ENCODE data around the gene CDH4.

Gene CDH4

GRCh38 chr20:61350500-61351250 is 98.6 kb downstream of the CDH4 start:
- Histone ChIP-seq H3K4ac (ENCODE audit: low read depth, low read length) (no peak overlapping the region), H3K27ac (ENCODE audit: low read depth, low read length) (no peak overlapping the region), H3K18ac (ENCODE audit: low read length) (no peak overlapping the region), H2AFZ (ENCODE audit: insufficient read depth, low read length, poor library complexity) (no peak overlapping the region), H3K14ac (ENCODE audit: low read length) (no peak overlapping the region), H3K27me3 (ENCODE audit: insufficient read depth, low read length) (peaks cover 2% of the 10 kb centered on the region), H4K8ac (ENCODE audit: low read depth, low read length) (no peak overlapping the region), H3K9ac (ENCODE audit: low read length) (no peak overlapping the region), H4K91ac (ENCODE audit: low read depth, low read length) (no peak overlapping the region), H3K9me3 (ENCODE audit: insufficient read depth, low read depth, low read length) (peaks cover 4% of the 10 kb centered on the region), H3K4me3 (ENCODE audit: low read depth, low read length) (no peak overlapping the region), H2BK12ac (ENCODE audit: low read length) (no peak overlapping the region), H3K36me3 (ENCODE audit: control insufficient read depth in 1 of 2, insufficient read depth in 2 of 2, low read length in 2 of 2) (no peaks in the 10 kb centered on the region), H3K79me2 (ENCODE audit: control insufficient read depth, insufficient read depth, low read length, poor library complexity) (no peaks in the 10 kb centered on the region), H3K23ac (ENCODE audit: low read length) (no peak overlapping the region), H3K79me1 (ENCODE audit: low read length) (no peaks in the 10 kb centered on the region), H2BK5ac (ENCODE audit: low read depth, low read length, poor library complexity) (no peak overlapping the region), H2AK5ac (ENCODE audit: low read length) (no peak overlapping the region), H3K4me2 (ENCODE audit: low read length) (no peak overlapping the region), H3K4me1 (ENCODE audit: control insufficient read depth in 1 of 2, insufficient read depth in 2 of 2, low read length in 2 of 2) (no peaks in the 10 kb centered on the region), H4K12ac (ENCODE audit: low read depth, low read length) (no peak overlapping the region), H2BK120ac (ENCODE audit: insufficient read depth, low read length, poor library complexity) (no peak overlapping the region)
- no CpG with 5 or more reads among the region's 14 CpGs for WGBS (ENCODE audit: extremely low coverage, insufficient coverage, insufficient read length)
- DNase-seq: no peak

- Histone ChIP-seq H4K91ac (ENCODE audit: low read depth, low read length) (no peak overlapping the region), H3K4ac (ENCODE audit: low read depth, low read length) (no peak overlapping the region), H3K36me3 (ENCODE audit: control insufficient read depth in 1 of 2, insufficient read depth in 2 of 2, low read length in 2 of 2) (no peaks in the 10 kb centered on the region), H3K9me3 (ENCODE audit: insufficient read depth, low read depth, low read length) (peaks cover 4% of the 10 kb centered on the region), H3K79me1 (ENCODE audit: low read length) (no peaks in the 10 kb centered on the region), H3K27me3 (ENCODE audit: insufficient read depth, low read length) (peaks cover 2% of the 10 kb centered on the region), H3K27ac (ENCODE audit: low read depth, low read length) (no peak overlapping the region), H2AK5ac (ENCODE audit: low read length) (no peak overlapping the region), H2BK5ac (ENCODE audit: low read depth, low read length, poor library complexity) (no peak overlapping the region), H3K18ac (ENCODE audit: low read length) (no peak overlapping the region), H3K4me3 (ENCODE audit: low read depth, low read length) (no peak overlapping the region), H2BK12ac (ENCODE audit: low read length) (no peak overlapping the region), H4K8ac (ENCODE audit: low read depth, low read length) (no peak overlapping the region), H2AFZ (ENCODE audit: insufficient read depth, low read length, poor library complexity) (no peak overlapping the region), H3K4me1 (ENCODE audit: control insufficient read depth in 1 of 2, insufficient read depth in 2 of 2, low read length in 2 of 2) (no peaks in the 10 kb centered on the region), H2BK120ac (ENCODE audit: insufficient read depth, low read length, poor library complexity) (no peak overlapping the region), H3K79me2 (ENCODE audit: control insufficient read depth, insufficient read depth, low read length, poor library complexity) (no peaks in the 10 kb centered on the region), H3K14ac (ENCODE audit: low read length) (no peak overlapping the region), H3K4me2 (ENCODE audit: low read length) (no peak overlapping the region), H3K9ac (ENCODE audit: low read length) (no peak overlapping the region), H4K12ac (ENCODE audit: low read depth, low read length) (no peak overlapping the region), H3K23ac (ENCODE audit: low read length) (no peak overlapping the region)
- no peak for DNase-seq
- WGBS (ENCODE audit: extremely low coverage, insufficient coverage, insufficient read length): no CpG with 5 or more reads among the region's 33 CpGs
Measured at GRCh38 chr20:61352346-61353260, 100.5 kb downstream of the CDH4 start.

- Histone ChIP-seq H3K9me3 (ENCODE audit: insufficient read depth, low read depth, low read length) (peaks cover 4% of the 10 kb centered on the region), H3K79me2 (ENCODE audit: control insufficient read depth, insufficient read depth, low read length, poor library complexity) (no peaks in the 10 kb centered on the region), H3K36me3 (ENCODE audit: control insufficient read depth in 1 of 2, insufficient read depth in 2 of 2, low read length in 2 of 2) (no peaks in the 10 kb centered on the region), H3K4ac (ENCODE audit: low read depth, low read length) (no peak overlapping the region), H3K4me2 (ENCODE audit: low read length) (no peak overlapping the region), H2AFZ (ENCODE audit: insufficient read depth, low read length, poor library complexity) (no peak overlapping the region), H2AK5ac (ENCODE audit: low read length) (no peak overlapping the region), H3K18ac (ENCODE audit: low read length) (no peak overlapping the region), H3K4me1 (ENCODE audit: control insufficient read depth in 1 of 2, insufficient read depth in 2 of 2, low read length in 2 of 2) (no peaks in the 10 kb centered on the region), H3K79me1 (ENCODE audit: low read length) (no peaks in the 10 kb centered on the region), H4K8ac (ENCODE audit: low read depth, low read length) (no peak overlapping the region), H3K4me3 (ENCODE audit: low read depth, low read length) (no peak overlapping the region), H2BK120ac (ENCODE audit: insufficient read depth, low read length, poor library complexity) (no peak overlapping the region), H3K9ac (ENCODE audit: low read length) (no peak overlapping the region), H2BK12ac (ENCODE audit: low read length) (no peak overlapping the region), H3K27me3 (ENCODE audit: insufficient read depth, low read length) (peaks cover 2% of the 10 kb centered on the region), H4K91ac (ENCODE audit: low read depth, low read length) (no peak overlapping the region), H4K12ac (ENCODE audit: low read depth, low read length) (no peak overlapping the region), H3K14ac (ENCODE audit: low read length) (no peak overlapping the region), H3K23ac (ENCODE audit: low read length) (no peak overlapping the region), H2BK5ac (ENCODE audit: low read depth, low read length, poor library complexity) (no peak overlapping the region), H3K27ac (ENCODE audit: low read depth, low read length) (no peak overlapping the region)
- DNase-seq: no peak
- no CpG with 5 or more reads among the region's 12 CpGs for WGBS (ENCODE audit: extremely low coverage, insufficient coverage, insufficient read length)
Measured at GRCh38 chr20:61353261-61354000, 101.4 kb downstream of the CDH4 start.

- H3K23ac ChIP-seq (ENCODE audit: low read length): no peak overlapping the region
Measured at GRCh38 chr20:61354001-61354390, 101.9 kb downstream of the CDH4 start.

More at GRCh38 chr20:61354001-61354390, 101.9 kb downstream of the CDH4 start:
- Histone ChIP-seq H3K14ac (ENCODE audit: low read length) (no peak overlapping the region), H4K8ac (ENCODE audit: low read depth, low read length) (no peak overlapping the region), H4K91ac (ENCODE audit: low read depth, low read length) (no peak overlapping the region), H3K27ac (ENCODE audit: low read depth, low read length) (no peak overlapping the region), H2BK12ac (ENCODE audit: low read length) (no peak overlapping the region), H3K36me3 (ENCODE audit: control insufficient read depth in 1 of 2, insufficient read depth in 2 of 2, low read length in 2 of 2) (no peaks in the 10 kb centered on the region), H3K4me3 (ENCODE audit: low read depth, low read length) (no peak overlapping the region), H2AFZ (ENCODE audit: insufficient read depth, low read length, poor library complexity) (no peak overlapping the region), H3K18ac (ENCODE audit: low read length) (no peak overlapping the region), H3K4me2 (ENCODE audit: low read length) (no peak overlapping the region), H3K4me1 (ENCODE audit: control insufficient read depth in 1 of 2, insufficient read depth in 2 of 2, low read length in 2 of 2) (no peaks in the 10 kb centered on the region), H3K9ac (ENCODE audit: low read length) (no peak overlapping the region), H3K4ac (ENCODE audit: low read depth, low read length) (no peak overlapping the region), H2AK5ac (ENCODE audit: low read length) (no peak overlapping the region), H2BK5ac (ENCODE audit: low read depth, low read length, poor library complexity) (no peak overlapping the region), H3K79me2 (ENCODE audit: control insufficient read depth, insufficient read depth, low read length, poor library complexity) (no peaks in the 10 kb centered on the region), H3K9me3 (ENCODE audit: insufficient read depth, low read depth, low read length) (peaks cover 4% of the 10 kb centered on the region), H3K27me3 (ENCODE audit: insufficient read depth, low read length) (peaks cover 2% of the 10 kb centered on the region), H2BK120ac (ENCODE audit: insufficient read depth, low read length, poor library complexity) (no peak overlapping the region), H3K79me1 (ENCODE audit: low read length) (no peaks in the 10 kb centered on the region), H4K12ac (ENCODE audit: low read depth, low read length) (no peak overlapping the region)
- no peak for DNase-seq
- no CpG with 5 or more reads among the region's 18 CpGs for WGBS (ENCODE audit: extremely low coverage, insufficient coverage, insufficient read length)
